GM12891 (cell line): ENCODE data around the gene HS6ST2.

ENCODE experiments used
- POLR2A ChIP-seq: IDR thresholded peaks from 2 replicates; pipeline ENCODE4 v1.6.1; 2011; ENCODE audit warnings: low read depth, low read length, control low read depth
- POLR2AphosphoS5 ChIP-seq: IDR thresholded peaks from 2 replicates; pipeline ENCODE4 v1.6.1; 2011; ENCODE audit warnings: low read depth, low read length, control low read depth
- POU2F2 ChIP-seq: IDR thresholded peaks from 2 replicates; pipeline ENCODE4 v1.6.1; 2011; ENCODE audit warnings: low read depth, mild to moderate bottlenecking, control low read depth, low read length, moderate library complexity
- TAF1 ChIP-seq: IDR thresholded peaks from 2 replicates; pipeline ENCODE4 v1.6.1; 2011; ENCODE audit warnings: low read depth, low read length, control low read depth

DNA sequence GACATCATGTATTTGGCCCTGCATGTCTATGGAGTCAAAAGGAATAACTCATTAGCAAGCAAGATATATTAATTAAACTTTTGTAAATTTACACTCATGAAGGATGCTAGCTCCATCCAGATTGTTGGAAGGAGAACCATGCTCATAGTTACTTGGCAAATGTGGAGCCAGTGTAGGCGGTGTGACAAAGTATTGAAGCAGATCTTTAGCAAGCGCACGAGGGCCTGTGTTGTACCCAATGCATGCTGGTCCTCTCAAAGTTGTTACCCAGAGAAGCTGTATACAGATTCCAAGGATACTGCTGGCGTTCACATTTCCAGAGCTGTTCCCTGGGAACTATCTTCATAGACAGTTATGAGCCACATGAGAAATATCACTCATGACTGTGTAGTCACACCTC, 273.2 kb downstream of the HS6ST2 start:
- no peak for TF ChIP-seq POLR2A
- TF ChIP-seq POLR2AphosphoS5 = no peak
- TF ChIP-seq TAF1 = no peak
- TF ChIP-seq POU2F2 = no peak
